ENCODE data around the gene LETMD1. TPM values are rescaled to one million over a fixed set of nuclear protein-coding genes. Genes with fewer than 3 reads are reported as not detected.

LETMD1 gene
- polyA plus RNA-seq, 2 of the 4 experiments (the other 2 are of a cell fraction): 29.6 to 72.9 TPM

Small RNA genes within 50 kb of the gene (small RNA-seq; reads per million reads assigned to genes)
- gene RNU6-1273P (0 reads per million in 6 experiments), gene RNU6-87P (0 reads per million in 6 experiments)

Other genes with a start within 250 kb of the LETMD1 start
- not detected in 2 replicates for gene TMPRSS12, start 205.4 kb upstream of the LETMD1 start, polyA plus RNA-seq (2011; rRNA removed)
- gene TMPRSS12, start 205.4 kb upstream of the LETMD1 start, polyA plus RNA-seq (2017; fragmentation: RNase III; extraction: RNeasy Plus Mini Kit Qiagen cat#74134 plus additional on column Dnase treatment): not detected in 3 replicates
- gene HIGD1C, start 95.8 kb upstream of the LETMD1 start, polyA plus RNA-seq (2011; rRNA removed): not detected in 2 replicates
- not detected in 3 replicates for gene HIGD1C, start 95.8 kb upstream of the LETMD1 start, polyA plus RNA-seq (2017; fragmentation: RNase III; extraction: RNeasy Plus Mini Kit Qiagen cat#74134 plus additional on column Dnase treatment)
- 80.7 and 82.6 TPM in 2 replicates for gene SLC11A2, start 21.9 kb upstream of the LETMD1 start, polyA plus RNA-seq (2011; rRNA removed)
- gene SLC11A2, start 21.9 kb upstream of the LETMD1 start, polyA plus RNA-seq (2017; fragmentation: RNase III; extraction: RNeasy Plus Mini Kit Qiagen cat#74134 plus additional on column Dnase treatment): 28.3 to 31.6 TPM (median 30.8 TPM) in 3 replicates
- 20.3 and 21.6 TPM in 2 replicates for gene CSRNP2, start 35.3 kb downstream of the LETMD1 start, polyA plus RNA-seq (2011; rRNA removed)
- gene CSRNP2, start 35.3 kb downstream of the LETMD1 start, polyA plus RNA-seq (2017; fragmentation: RNase III; extraction: RNeasy Plus Mini Kit Qiagen cat#74134 plus additional on column Dnase treatment): 9.9 to 11.1 TPM (median 10.3 TPM) in 3 replicates
- gene TFCP2, start 124.8 kb downstream of the LETMD1 start, polyA plus RNA-seq (2011; rRNA removed): 36.9 and 39.8 TPM in 2 replicates
- gene TFCP2, start 124.8 kb downstream of the LETMD1 start, polyA plus RNA-seq (2017; fragmentation: RNase III; extraction: RNeasy Plus Mini Kit Qiagen cat#74134 plus additional on column Dnase treatment): 18.7 to 19.4 TPM (median 19.0 TPM) in 3 replicates
- 1.3 and 1.7 TPM in 2 replicates for gene POU6F1, start 169.7 kb downstream of the LETMD1 start, polyA plus RNA-seq (2011; rRNA removed)
- gene POU6F1, start 169.7 kb downstream of the LETMD1 start, polyA plus RNA-seq (2017; fragmentation: RNase III; extraction: RNeasy Plus Mini Kit Qiagen cat#74134 plus additional on column Dnase treatment): 0.58 to 0.92 TPM (median 0.77 TPM) in 3 replicates
- gene DAZAP2, start 190.5 kb downstream of the LETMD1 start, polyA plus RNA-seq (2011; rRNA removed): 375 and 459 TPM in 2 replicates
- 290 to 304 TPM (median 292 TPM) in 3 replicates for gene DAZAP2, start 190.5 kb downstream of the LETMD1 start, polyA plus RNA-seq (2017; fragmentation: RNase III; extraction: RNeasy Plus Mini Kit Qiagen cat#74134 plus additional on column Dnase treatment)
- 27.2 and 38.3 TPM in 2 replicates for gene SMAGP, start 222.1 kb downstream of the LETMD1 start, polyA plus RNA-seq (2011; rRNA removed)
- gene SMAGP, start 222.1 kb downstream of the LETMD1 start, polyA plus RNA-seq (2017; fragmentation: RNase III; extraction: RNeasy Plus Mini Kit Qiagen cat#74134 plus additional on column Dnase treatment): 14.8 to 16.4 TPM (median 15.5 TPM) in 3 replicates